NCI-H1092 treated with DMSO at 0.1 percent for 48 hours (cell line): ENCODE data around the gene DPH7.
A peak's percentile ranks its signal among the peaks of the same experiment; 100 is the strongest.
"Not testable (repeated sequence)": the region's sequence is repeated elsewhere in the genome, so short reads cannot be mapped to it uniquely, and the experiment has no call there.

Source experiments
- DNase-seq: peaks from one replicate; lab custom pipeline; 2025; lab: John Stamatoyannopoulos, UW

Gene DPH7

GRCh38 chr9:137580209-137580953 is 1.7 kb upstream of the DPH7 start:
- no peak for DNase-seq

GRCh38 chr9:137579259-137579604 is 507 bp upstream of the DPH7 start:
- no peak for DNase-seq

- no peak for DNase-seq
These were observed 2.9 kb downstream of the DPH7 start for GRCh38 chr9:137575716-137576411.

GRCh38 chr9:137575364-137575715 is 3.4 kb downstream of the DPH7 start:
- DNase-seq, result no peak

GRCh38 chr9:137574192-137574591 is 4.5 kb downstream of the DPH7 start:
- DNase-seq, result no peak

GRCh38 chr9:137570566-137570965 is 8.2 kb downstream of the DPH7 start:
- no peak for DNase-seq

GRCh38 chr9:137569609-137570203 is 9.0 kb downstream of the DPH7 start:
- no peak for DNase-seq

- DNase-seq, result not testable (repeated sequence)
These were observed 10.3 kb downstream of the DPH7 start for GRCh38 chr9:137568445-137568844.

GRCh38 chr9:137564817-137565411 is 13.8 kb downstream of the DPH7 start:
- DNase-seq, result no peak

- no peak for DNase-seq
These were observed 14.6 kb downstream of the DPH7 start for GRCh38 chr9:137564134-137564533.

GRCh38 chr9:137558127-137558526 is 20.6 kb downstream of the DPH7 start:
- DNase-seq, result no peak

GRCh38 chr9:137556069-137556838 is 22.5 kb downstream of the DPH7 start:
- DNase-seq, result no peak

- no peak for DNase-seq
These were observed 23.5 kb downstream of the DPH7 start for GRCh38 chr9:137555179-137555578.

GRCh38 chr9:137554349-137554748 is 24.4 kb downstream of the DPH7 start:
- DNase-seq, result no peak

GRCh38 chr9:137553654-137554053 is 25.1 kb downstream of the DPH7 start:
- DNase-seq, result not testable (repeated sequence)

- DNase-seq, result peak; percentile 32
These were observed 26.5 kb downstream of the DPH7 start for GRCh38 chr9:137552022-137552768.

GRCh38 chr9:137551264-137552021 is 27.3 kb downstream of the DPH7 start, which contains the start of gene MRPL41:
TSS of gene MRPL41 (plus strand) at chr9:137551879. CDS start at chr9:137552082, 203 bp downstream.
- DNase-seq, result peak; percentile 93

GRCh38 chr9:137550958-137551263 is 27.8 kb downstream of the DPH7 start:
- DNase-seq, result not testable (repeated sequence)

GRCh38 chr9:137550231-137550621 is 28.5 kb downstream of the DPH7 start, which contains the start of gene PNPLA7:
TSS of gene PNPLA7 (minus strand) at chr9:137550402. CDS start at chr9:137550197, 205 bp downstream.
- peak; percentile 84 for DNase-seq

GRCh38 chr9:137547687-137548543 is 30.8 kb downstream of the DPH7 start:
- no peak for DNase-seq
